GM23248 (cell line): ENCODE results near the gene RABGAP1L. TPM values are rescaled to one million over a fixed set of nuclear protein-coding genes. Genes with fewer than 3 reads are reported as not detected.
"Not testable (repeated sequence)": the region's sequence is repeated elsewhere in the genome, so short reads cannot be mapped to it uniquely, and the experiment has no call there.

ENCODE experiments used
- DNase-seq: peaks from one replicate; pipeline ENCODE4 v3.0.0-alpha.2; 2015
- H2AFZ ChIP-seq: fragments of 200-600 bp; sonication (generic); 2 replicates; pipeline ENCODE4 v1.6.1; 2016; ENCODE audit warnings: antibody characterized with exemption
- H3F3A ChIP-seq: fragments of 200-600 bp; sonication (generic); 2 replicates; pipeline ENCODE4 v1.6.1; 2016; ENCODE audit warnings: mild to moderate bottlenecking, antibody characterized with exemption, mixed run types; ENCODE audit not compliant: insufficient read depth
- H3K27ac ChIP-seq: fragments of 200-600 bp; sonication (generic); 2 replicates; pipeline ENCODE4 v1.5.1; 2016; ENCODE audit warnings: mild to moderate bottlenecking
- H3K27me3 ChIP-seq: fragments of 200-600 bp; sonication (generic); replicated peaks from 2 replicates; pipeline ENCODE4 v1.6.1; 2016; ENCODE audit warnings: mild to moderate bottlenecking; ENCODE audit not compliant: insufficient read depth
- H3K36me3 ChIP-seq: fragments of 200-600 bp; sonication (generic); 2 replicates; pipeline ENCODE4 v1.6.1; 2016; ENCODE audit warnings: low read depth, mild to moderate bottlenecking
- H3K4me1 ChIP-seq: fragments of 200-600 bp; sonication (generic); 2 replicates; pipeline ENCODE4 v1.6.1; 2016; ENCODE audit warnings: mild to moderate bottlenecking; ENCODE audit not compliant: insufficient read depth
- H3K4me2 ChIP-seq: fragments of 200-600 bp; sonication (generic); one replicate; pipeline ENCODE4 v1.6.1; 2016; ENCODE audit warnings: mild to moderate bottlenecking; ENCODE audit not compliant: unreplicated experiment
- H3K4me3 ChIP-seq: fragments of 200-600 bp; sonication (generic); 2 replicates; pipeline ENCODE4 v1.5.1; 2016; ENCODE audit warnings: mild to moderate bottlenecking
- H3K79me2 ChIP-seq: fragments of 200-600 bp; sonication (generic); 2 replicates; pipeline ENCODE4 v1.6.1; 2016; ENCODE audit warnings: mild to moderate bottlenecking; ENCODE audit not compliant: insufficient read depth
- H3K9ac ChIP-seq: fragments of 200-600 bp; sonication (generic); 2 replicates; pipeline ENCODE4 v1.6.1; 2016; ENCODE audit warnings: mild to moderate bottlenecking
- H3K9me2 ChIP-seq: fragments of 200-600 bp; sonication (generic); 2 replicates; pipeline ENCODE4 v1.6.1; 2016; ENCODE audit warnings: mixed run types, mild to moderate bottlenecking, moderate library complexity; ENCODE audit not compliant: insufficient read depth
- H3K9me3 ChIP-seq: fragments of 200-600 bp; sonication (generic); one replicate; pipeline ENCODE4 v1.6.1; 2017; ENCODE audit warnings: low read depth
- H4K20me1 ChIP-seq: fragments of 200-600 bp; sonication (generic); 2 replicates; pipeline ENCODE4 v1.6.0; 2016; ENCODE audit not compliant: insufficient read depth
- EZH2 ChIP-seq: fragments of 200-600 bp; sonication (generic); IDR thresholded peaks from 2 replicates; pipeline ENCODE4 v1.6.1; 2018; ENCODE audit warnings: antibody characterized with exemption, mild to moderate bottlenecking; ENCODE audit not compliant: insufficient read depth, poor library complexity, severe bottlenecking
- EZH2phosphoT487 ChIP-seq: fragments of 200-600 bp; sonication (generic); IDR thresholded peaks from 2 replicates; pipeline ENCODE4 v1.6.1; 2018; ENCODE audit warnings: antibody characterized with exemption, moderate library complexity, mild to moderate bottlenecking, low read depth; ENCODE audit not compliant: insufficient read depth
- WGBS, 2 experiments: methylation state at CpG; one replicate each; pipeline ENCODE4 v1.1.6; 2015 to 2017; ENCODE audit warnings: low lambda C conversion rate in 2 of 2, low coverage in 1 of 2; ENCODE audit errors: missing lambda C conversion rate in 2 of 2; 5-methylcytosine and 5-hydroxymethylcytosine counted together
- in situ Hi-C: fragments of 300-500 bp; cut with MboI; formaldehyde crosslinking; loops from 2 replicates; pipeline ENCODE4 v1.15.0; 2020
- polyA plus RNA-seq: library from polyadenylated mRNA; unstranded; fragments of >200 nt; fragmentation: Nextera tagmentation; extraction: Ambion mirVana; gene quantifications from 2 replicates; pipeline ENCODE4 v1.2.1, GENCODE V29; 2016
- total RNA-seq: library from RNA; depleted of rRNA; stranded (reverse); fragments of >200 nt; shearing (Covaris generic); gene quantifications from 2 replicates; pipeline ENCODE4 v1.2.3, GENCODE V29; 2014

RABGAP1L gene
- total and polyA plus RNA-seq, 2 experiments from 2014 or later, result 13.7 to 21.6 TPM

DNA sequence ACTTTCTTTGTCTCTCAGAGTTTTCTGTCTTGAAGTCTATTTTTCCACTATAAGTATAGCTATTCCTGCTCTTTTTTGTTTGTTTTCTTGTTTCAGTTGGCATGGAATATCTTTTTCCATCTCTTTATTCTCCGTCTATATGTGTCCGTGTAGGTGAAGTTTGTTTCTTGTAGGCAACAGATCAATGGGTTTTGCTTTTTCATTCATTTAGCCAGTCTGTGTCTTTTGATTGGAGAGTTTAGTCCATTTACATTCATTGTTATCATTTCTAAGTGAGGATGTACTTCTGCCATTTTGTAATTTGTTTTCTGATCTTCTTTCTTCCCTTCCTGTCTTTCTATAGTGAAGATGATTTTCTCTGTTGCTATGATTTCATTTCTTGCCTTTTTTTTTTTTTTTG lies 155.9 kb downstream of the RABGAP1L start:
- H3K27ac ChIP-seq, result no peak overlapping the region
- peaks cover 6% of the 10 kb centered on the region for H3K9me3 ChIP-seq
- no peak overlapping the region for H2AFZ ChIP-seq
- no peaks in the 10 kb centered on the region for H3K4me1 ChIP-seq
- H3K4me2 ChIP-seq, result no peak overlapping the region
- WGBS, 2 experiments, result 95% methylated on average over 2 of the region's 2 CpGs
- in situ Hi-C loops, result no loop called here
- no peak for DNase-seq
- no peaks in the 10 kb centered on the region for H4K20me1 ChIP-seq
- H3K9ac ChIP-seq, result no peak overlapping the region
- H3K27me3 ChIP-seq, result no peaks in the 10 kb centered on the region
- TF ChIP-seq EZH2phosphoT487 (no peak), EZH2 (no peak)
- no peaks in the 10 kb centered on the region for H3K9me2 ChIP-seq
- no peaks in the 10 kb centered on the region for H3F3A ChIP-seq
- no peak overlapping the region for H3K4me3 ChIP-seq
- no peaks in the 10 kb centered on the region for H3K79me2 ChIP-seq
- no peaks in the 10 kb centered on the region for H3K36me3 ChIP-seq

DNA sequence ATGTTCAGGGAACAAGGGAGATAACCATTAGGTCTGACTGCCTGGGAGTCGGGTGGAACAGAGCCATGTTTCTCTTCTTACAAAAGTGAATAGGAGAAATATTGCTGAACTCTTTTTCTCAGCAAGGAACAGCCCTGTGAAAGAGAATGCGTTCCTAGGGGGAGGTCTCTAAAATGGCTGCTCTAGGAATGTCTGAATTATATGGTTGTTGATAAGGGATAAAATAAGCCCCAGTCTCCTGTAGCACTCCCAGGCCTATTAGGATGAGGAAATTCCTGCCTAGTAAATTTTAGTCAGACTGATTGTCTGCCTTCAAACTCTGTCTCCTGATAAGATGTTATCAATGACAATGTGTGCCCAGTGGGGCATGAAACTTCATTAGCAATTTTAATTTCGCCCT lies 161.6 kb downstream of the RABGAP1L start:
- WGBS, 2 experiments, result 96% methylated on average over 3 of the region's 3 CpGs
- H3K4me1 ChIP-seq, H3K27me3 ChIP-seq: not testable (repeated sequence)

DNA sequence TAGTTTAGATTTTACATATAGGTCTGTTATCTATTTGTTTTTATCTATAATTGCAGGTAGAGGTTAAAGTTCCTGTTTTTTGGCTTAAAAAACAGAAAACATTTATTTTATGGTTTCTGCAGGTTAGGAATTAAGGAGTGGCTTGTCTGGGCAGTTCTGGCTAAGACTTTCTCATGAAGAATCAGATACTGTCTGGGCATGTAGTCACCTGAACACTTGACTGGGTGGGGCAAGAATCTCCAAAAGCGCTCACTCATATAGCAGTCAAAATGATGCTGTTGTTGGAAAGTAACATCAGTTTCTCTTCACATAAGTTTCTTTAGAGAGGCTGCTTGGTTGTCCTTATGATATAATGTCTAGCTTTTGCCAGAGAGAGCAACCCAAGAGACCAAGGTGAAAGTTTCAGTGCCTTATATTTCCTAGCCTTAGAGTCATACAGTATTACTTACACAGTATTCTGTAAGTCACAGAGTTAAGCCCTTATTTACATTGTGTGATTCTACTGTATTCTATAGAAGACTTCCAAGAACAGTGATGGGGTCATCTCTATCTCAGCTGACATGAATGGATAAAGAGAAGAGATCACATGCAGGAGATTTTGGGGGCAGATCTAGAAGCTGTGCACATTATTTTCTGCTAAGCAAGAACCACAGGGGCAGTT lies 163.0 kb downstream of the RABGAP1L start:
- in situ Hi-C loops, result no loop called here
- Histone ChIP-seq H3K4me2 (no peak overlapping the region), H3K9ac (no peak overlapping the region), H3K36me3 (0 out of 2 replicates have a peak, but pooled peaks cover 10% of the 10 kb centered on the region), H3K9me3 (peaks cover 7% of the 10 kb centered on the region), H3K4me1 (no peaks in the 10 kb centered on the region), H3K79me2 (no peaks in the 10 kb centered on the region), H4K20me1 (no peaks in the 10 kb centered on the region), H3K27ac (no peak overlapping the region), H3K4me3 (no peak overlapping the region), H2AFZ (no peak overlapping the region), H3K9me2 (no peaks in the 10 kb centered on the region), H3K27me3 (no peaks in the 10 kb centered on the region), H3F3A (no peaks in the 10 kb centered on the region)
- no peak for DNase-seq
- 95% methylated on average over 1 of the region's 1 CpG for WGBS, 2 experiments
- no peak for TF ChIP-seq EZH2phosphoT487
- TF ChIP-seq EZH2, result no peak

More for the DNA sequence above, 161.6 kb downstream of the RABGAP1L start:
- H3K27ac ChIP-seq, H3K9me3 ChIP-seq, DNase-seq, H3K79me2 ChIP-seq, H4K20me1 ChIP-seq, H3K4me2 ChIP-seq, H3F3A ChIP-seq, H3K9me2 ChIP-seq, H3K36me3 ChIP-seq, H3K4me3 ChIP-seq, H2AFZ ChIP-seq, in situ Hi-C loops, H3K9ac ChIP-seq: not testable (repeated sequence)

DNA sequence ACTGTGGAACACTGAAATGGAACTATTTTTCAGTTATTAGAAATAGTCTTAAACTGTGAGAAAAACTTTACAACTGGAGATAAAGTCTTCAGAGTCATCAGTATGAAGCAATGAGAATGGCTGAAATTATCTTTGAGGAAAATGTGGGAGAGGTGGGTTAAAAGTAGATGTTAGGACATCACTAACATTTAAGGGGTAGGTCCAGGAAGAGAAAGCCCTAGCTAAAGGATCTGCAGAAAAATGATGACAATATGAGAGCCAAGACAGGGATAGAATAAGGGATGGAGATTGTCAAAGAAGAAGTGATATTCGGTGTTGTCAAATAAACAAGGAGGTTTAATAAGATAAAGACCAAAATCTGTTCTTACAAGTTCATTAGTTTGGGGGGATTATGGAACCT lies 165.2 kb downstream of the RABGAP1L start:
- H2AFZ ChIP-seq, result no peak overlapping the region
- no peak overlapping the region for H3K4me2 ChIP-seq
- H3K9me3 ChIP-seq, result peaks cover 7% of the 10 kb centered on the region
- no peaks in the 10 kb centered on the region for H3F3A ChIP-seq
- H3K79me2 ChIP-seq, result no peaks in the 10 kb centered on the region
- 96 to 100% methylated on average over 1 of the region's 1 CpG for WGBS, 2 experiments
- H3K9ac ChIP-seq, result no peak overlapping the region
- no peak overlapping the region for H3K27ac ChIP-seq
- in situ Hi-C loops, result no loop called here
- no peak for DNase-seq
- H3K9me2 ChIP-seq, result no peaks in the 10 kb centered on the region
- no peak overlapping the region for H3K4me3 ChIP-seq
- TF ChIP-seq EZH2phosphoT487 (no peak), EZH2 (no peak)
- 0 out of 2 replicates have a peak, but pooled peaks cover 10% of the 10 kb centered on the region for H3K36me3 ChIP-seq
- no peaks in the 10 kb centered on the region for H4K20me1 ChIP-seq
- H3K27me3 ChIP-seq, result no peaks in the 10 kb centered on the region
- H3K4me1 ChIP-seq, result no peaks in the 10 kb centered on the region

DNA sequence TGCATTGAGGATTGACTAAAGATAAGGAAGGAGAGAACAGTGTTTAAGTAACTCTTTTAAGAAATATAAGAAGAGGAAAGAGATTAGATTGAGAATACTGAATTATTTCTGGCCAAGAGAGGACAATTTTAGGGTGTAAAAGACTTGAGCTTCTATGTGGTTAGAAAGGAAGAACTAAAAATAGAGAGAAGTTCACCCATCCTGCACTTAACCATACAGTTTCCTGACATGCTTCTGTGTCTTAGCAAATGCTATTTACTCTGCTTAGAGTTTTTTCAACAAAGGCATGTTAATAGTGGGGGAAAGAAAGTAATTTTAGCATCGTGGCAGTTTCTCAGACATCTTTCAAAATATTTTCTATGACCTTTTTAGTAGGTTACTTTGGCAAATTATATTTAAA lies 165.6 kb downstream of the RABGAP1L start:
- no peak overlapping the region for H2AFZ ChIP-seq
- WGBS, 2 experiments, result 44 to 63% methylated on average over 1 of the region's 1 CpG
- TF ChIP-seq EZH2, result no peak
- TF ChIP-seq EZH2phosphoT487, result no peak
- no peak for DNase-seq
- in situ Hi-C loops, result no loop called here
- H3K27me3 ChIP-seq, result no peaks in the 10 kb centered on the region
- no peak overlapping the region for H3K4me3 ChIP-seq
- no peak overlapping the region for H3K27ac ChIP-seq
- peaks cover 7% of the 10 kb centered on the region for H3K9me3 ChIP-seq
- no peaks in the 10 kb centered on the region for H3F3A ChIP-seq
- H3K4me2 ChIP-seq, result no peak overlapping the region
- no peaks in the 10 kb centered on the region for H3K79me2 ChIP-seq
- no peak overlapping the region for H3K9ac ChIP-seq
- no peaks in the 10 kb centered on the region for H3K9me2 ChIP-seq
- H4K20me1 ChIP-seq, result no peaks in the 10 kb centered on the region
- H3K4me1 ChIP-seq, result no peaks in the 10 kb centered on the region
- 0 out of 2 replicates have a peak, but pooled peaks cover 10% of the 10 kb centered on the region for H3K36me3 ChIP-seq
